H1 (cell line): ENCODE measurements around the gene PAX7. TPM values are rescaled to one million over a fixed set of nuclear protein-coding genes. Genes with fewer than 3 reads are reported as not detected.

Experiments used
- CTCF ChIA-PET: fragments of 300-600 bp; sonication (Branson Sonifier 250); formaldehyde crosslinking; loops from one replicate; lab custom pipeline; 2021; ENCODE audit not compliant: partially characterized antibody; lab: Charles Lee
- POLR2A ChIA-PET: fragments of 300-600 bp; sonication (Branson Sonifier 250); formaldehyde crosslinking; loops from one replicate; lab custom pipeline; 2021; ENCODE audit warnings: inconsistent platforms; ENCODE audit not compliant: partially characterized antibody; lab: Charles Lee
- DNase-seq, 2 experiments: peaks; one replicate each; pipeline versions ENCODE4 v3.0.0 to v3.0.0-alpha.2; 2010 to 2022; ENCODE audit warnings: low spot score in 2 of 2, low read depth in 1 of 2, mixed read lengths in 1 of 2
- FAIRE-seq: peaks from 2 replicates; lab custom pipeline; 2011; peaks lifted over from hg19 to GRCh38; lab: Jason Lieb, UNC
- H2AFZ ChIP-seq: 2 replicates; pipeline ENCODE4 v1.8.1; 2012; ENCODE audit warnings: low read length, inconsistent platforms
- H2AK5ac ChIP-seq: 2 replicates; pipeline ENCODE4 v1.6.1; 2013; ENCODE audit warnings: low read depth, low read length
- H2BK120ac ChIP-seq: replicated peaks from 2 replicates; pipeline ENCODE3; 2013; ENCODE audit warnings: low read depth, low read length, inconsistent platforms
- H2BK12ac ChIP-seq: 2 replicates; pipeline ENCODE4 v1.6.1; 2013; ENCODE audit warnings: low read depth, low read length
- H2BK15ac ChIP-seq: 2 replicates; pipeline ENCODE4 v1.6.1; 2013; ENCODE audit warnings: low read length
- H2BK20ac ChIP-seq: 2 replicates; pipeline ENCODE4 v1.6.1; 2013; ENCODE audit warnings: low read length
- H2BK5ac ChIP-seq: 2 replicates; pipeline ENCODE4 v1.6.1; 2013; ENCODE audit warnings: low read depth, low read length
- H3K14ac ChIP-seq: 2 replicates; pipeline ENCODE4 v1.6.1; 2013; ENCODE audit warnings: inconsistent platforms; ENCODE audit not compliant: insufficient read length
- H3K18ac ChIP-seq: 2 replicates; pipeline ENCODE4 v1.6.1; 2013; ENCODE audit warnings: low read length; ENCODE audit errors: extremely low read depth
- H3K23ac ChIP-seq: 2 replicates; pipeline ENCODE4 v1.6.1; 2013; ENCODE audit warnings: inconsistent platforms; ENCODE audit not compliant: insufficient read length
- H3K23me2 ChIP-seq: 2 replicates; pipeline ENCODE4 v1.6.1; 2013; ENCODE audit warnings: low read depth, low read length
- H3K27ac ChIP-seq: 2 replicates; pipeline ENCODE4 v1.6.1; 2011; ENCODE audit warnings: low read depth, low read length, inconsistent platforms
- H3K27me3 ChIP-seq, 4 experiments: replicated peaks in 1 of 4; 1 replicate in 1 of 4; 2 replicates in 3 of 4; pipeline versions ENCODE4 v1.6.1 to v1.8.1; 2011 to 2013; ENCODE audit warnings: low read length in 3 of 4, mild to moderate bottlenecking in 3 of 4, inconsistent platforms in 2 of 4, mixed read lengths in 2 of 4, moderate library complexity in 1 of 4; ENCODE audit not compliant: control insufficient read depth in 3 of 4, insufficient read depth in 3 of 4; ENCODE audit errors: extremely low read depth in 1 of 4
- H3K36me3 ChIP-seq, 4 experiments: 2 replicates each; pipeline versions ENCODE4 v1.6.1 to v1.8.1; 2011 to 2013; ENCODE audit warnings: mild to moderate bottlenecking in 4 of 4, low read length in 3 of 4, moderate library complexity in 2 of 4, control low read depth in 1 of 4, inconsistent platforms in 1 of 4; ENCODE audit not compliant: insufficient read depth in 4 of 4, control insufficient read depth in 2 of 4
- H3K4ac ChIP-seq: replicated peaks from 2 replicates; pipeline ENCODE3; 2013; ENCODE audit warnings: low read length, low read depth, mixed read lengths, inconsistent platforms; ENCODE audit not compliant: insufficient read length
- H3K4me1 ChIP-seq, 4 experiments: replicated peaks in 1 of 4; 1 replicate in 1 of 4; 2 replicates in 3 of 4; pipeline versions ENCODE4 v1.6.1 to v1.8.1; 2011 to 2013; ENCODE audit warnings: low read length in 3 of 4, inconsistent platforms in 2 of 4, mixed read lengths in 1 of 4; ENCODE audit not compliant: insufficient read depth in 4 of 4, control insufficient read depth in 3 of 4
- H3K4me2 ChIP-seq, 2 experiments: 2 replicates each; pipeline versions ENCODE4 v1.6.1 to v1.8.1; 2011 to 2013; ENCODE audit warnings: low read depth in 2 of 2, low read length in 2 of 2, control low read depth in 1 of 2, inconsistent platforms in 1 of 2, mild to moderate bottlenecking in 1 of 2; ENCODE audit not compliant: insufficient read depth in 1 of 2
- H3K4me3 ChIP-seq, 4 experiments: fragments of 200-600, 300-600 bp in 1 of 4; sonication (generic), shearing (Covaris generic), sonication (Bioruptor Twin) in 1 of 4; 2 replicates each; pipeline versions ENCODE4 v1.5.1 to v1.8.1; 2011 to 2016; ENCODE audit warnings: low read length in 4 of 4, low read depth in 3 of 4, control low read depth in 2 of 4, inconsistent platforms in 2 of 4, mild to moderate bottlenecking in 2 of 4, mixed read lengths in 1 of 4, moderate library complexity in 1 of 4; ENCODE audit not compliant: insufficient read depth in 2 of 4; ENCODE audit errors: extremely low read depth in 1 of 4
- H3K56ac ChIP-seq: replicated peaks from 2 replicates; pipeline ENCODE3; 2013; ENCODE audit warnings: low read depth, mild to moderate bottlenecking, mixed read lengths, low read length, inconsistent platforms; ENCODE audit not compliant: insufficient read length
- H3K79me1 ChIP-seq: 2 replicates; pipeline ENCODE4 v1.6.1; 2013; ENCODE audit warnings: low read depth, low read length, control low read depth
- H3K79me2 ChIP-seq, 2 experiments: 2 replicates each; pipeline versions ENCODE4 v1.6.1 to v1.8.1; 2012 to 2013; ENCODE audit warnings: low read length in 2 of 2, mild to moderate bottlenecking in 2 of 2, inconsistent platforms in 1 of 2; ENCODE audit not compliant: insufficient read depth in 2 of 2, control insufficient read depth in 1 of 2
- H3K9ac ChIP-seq, 4 experiments: replicated peaks in 1 of 4; 1 replicate in 1 of 4; 2 replicates in 3 of 4; pipeline versions ENCODE4 v1.6.1 to v1.8.1; 2011 to 2013; ENCODE audit warnings: low read depth in 3 of 4, low read length in 3 of 4, control low read depth in 2 of 4, mild to moderate bottlenecking in 2 of 4, moderate library complexity in 2 of 4, inconsistent platforms in 1 of 4; ENCODE audit errors: extremely low read depth in 1 of 4
- H3K9me3 ChIP-seq, 2 experiments: 2 replicates each; pipeline versions ENCODE4 v1.6.1 to v1.8.1; 2012 to 2013; ENCODE audit warnings: mild to moderate bottlenecking in 2 of 2, moderate library complexity in 2 of 2, control low read depth in 1 of 2, inconsistent platforms in 1 of 2, low read depth in 1 of 2, low read length in 1 of 2, mixed read lengths in 1 of 2; ENCODE audit not compliant: insufficient read depth in 2 of 2
- H4K20me1 ChIP-seq, 2 experiments: replicated peaks in 1 of 2; 2 replicates each; pipeline versions ENCODE3 to v1.8.1; 2011 to 2013; ENCODE audit warnings: inconsistent platforms in 2 of 2, low read length in 2 of 2, mild to moderate bottlenecking in 1 of 2; ENCODE audit not compliant: insufficient read depth in 2 of 2, control insufficient read depth in 1 of 2
- H4K5ac ChIP-seq: 2 replicates; pipeline ENCODE4 v1.6.1; 2013; ENCODE audit warnings: low read length, low read depth, mixed read lengths, inconsistent platforms; ENCODE audit not compliant: insufficient read length
- H4K8ac ChIP-seq: 2 replicates; pipeline ENCODE4 v1.8.0; 2013; ENCODE audit warnings: mild to moderate bottlenecking, moderate library complexity, low read length, inconsistent platforms; ENCODE audit not compliant: insufficient read depth; ENCODE audit errors: extremely low read depth
- H4K91ac ChIP-seq: replicated peaks from 2 replicates; pipeline ENCODE3; 2013; ENCODE audit warnings: low read length, mixed read lengths, inconsistent platforms; ENCODE audit not compliant: insufficient read length
- ASH2L ChIP-seq: fragments of 200-600, 300-600 bp; sonication (generic); IDR thresholded peaks from one replicate; pipeline ENCODE4 v1.7.1; 2017; ENCODE audit warnings: low read length
- BRCA1 ChIP-seq: IDR thresholded peaks from 2 replicates; pipeline ENCODE4 v1.6.1; 2012; ENCODE audit warnings: low read depth, low read length, improper control_type of control experiment
- CHD1 ChIP-seq: IDR thresholded peaks from 2 replicates; pipeline ENCODE4 v1.6.1; 2012; ENCODE audit warnings: low read depth, low read length, improper control_type of control experiment
- CREB1 ChIP-seq: IDR thresholded peaks from 2 replicates; pipeline ENCODE4 v1.6.1; 2012; ENCODE audit warnings: inconsistent platforms
- EP300 ChIP-seq, 2 experiments: IDR thresholded peaks; 1 replicate in 1 of 2; 2 replicates in 1 of 2; pipeline ENCODE4 v1.6.1; 2011 to 2012; ENCODE audit warnings: low read depth in 2 of 2, low read length in 2 of 2, mild to moderate bottlenecking in 2 of 2, borderline replicate concordance in 1 of 2, inconsistent platforms in 1 of 2, moderate library complexity in 1 of 2
- FOSL1 ChIP-seq: IDR thresholded peaks from 2 replicates; pipeline ENCODE4 v1.6.1; 2011; ENCODE audit warnings: mild to moderate bottlenecking, low read depth, low read length, moderate library complexity; ENCODE audit not compliant: insufficient read depth
- GABPA ChIP-seq: IDR thresholded peaks from 2 replicates; pipeline ENCODE4 v1.6.1; 2011; ENCODE audit warnings: mild to moderate bottlenecking, low read length, moderate library complexity, borderline replicate concordance; ENCODE audit not compliant: insufficient read depth
- MAX ChIP-seq: IDR thresholded peaks from 2 replicates; pipeline ENCODE4 v1.6.1; 2012; ENCODE audit warnings: inconsistent platforms
- NRF1 ChIP-seq: IDR thresholded peaks from 2 replicates; pipeline ENCODE4 v1.6.1; 2011; ENCODE audit warnings: mild to moderate bottlenecking, low read depth, low read length, improper control_type of control experiment
- PHF8 ChIP-seq: fragments of 200-600 bp; sonication (generic); conservative IDR thresholded peaks from 2 replicates; pipeline ENCODE4 v1.7.1; 2012; ENCODE audit warnings: low read depth, mild to moderate bottlenecking, inconsistent platforms, low read length, moderate library complexity
- POLR2AphosphoS5 ChIP-seq: IDR thresholded peaks from 2 replicates; pipeline ENCODE4 v1.6.1; 2011; ENCODE audit warnings: low read depth, low read length
- POU5F1 ChIP-seq: IDR thresholded peaks from 2 replicates; pipeline ENCODE4 v1.6.1; 2011; ENCODE audit warnings: low read depth, mild to moderate bottlenecking, low read length, moderate library complexity
- RNF2 ChIP-seq: fragments of 200-900, 300-1000 bp; sonication (generic); IDR thresholded peaks from 2 replicates; pipeline ENCODE4 v1.7.1; 2016; ENCODE audit warnings: borderline replicate concordance, low read depth, mild to moderate bottlenecking, antibody characterized with exemption, low read length; ENCODE audit not compliant: poor library complexity, severe bottlenecking; ENCODE audit errors: missing control alignments
- SIN3A ChIP-seq, 2 experiments: IDR thresholded peaks in 1 of 2; conservative IDR thresholded peaks in 1 of 2; 2 replicates each; pipeline ENCODE4 v1.6.1; 2011 to 2012; ENCODE audit warnings: low read length in 2 of 2, improper control_type of control experiment in 1 of 2, low read depth in 1 of 2, mild to moderate bottlenecking in 1 of 2
- SIRT6 ChIP-seq: IDR thresholded peaks from one replicate; pipeline ENCODE4 v1.7.1; 2012; ENCODE audit warnings: low read length, inconsistent platforms
- TAF1 ChIP-seq: IDR thresholded peaks from 2 replicates; pipeline ENCODE4 v1.6.1; 2011; ENCODE audit warnings: mild to moderate bottlenecking, low read depth, low read length
- polyA plus RNA-seq, 7 experiments: library from polyadenylated mRNA; depleted of rRNA in 3 of 7; stranded (reverse) in 5 of 7; unstranded in 2 of 7; fragments of >200 nt in 5 of 7; fragments of 200-250 nt in 2 of 7; gene quantifications; 1 replicate in 5 of 7; 2 replicates in 1 of 7; 4 replicates in 1 of 7; pipeline versions ENCODE4 v1.2.1 to v1.2.3, GENCODE V29; 2011 to 2013; ENCODE audit warnings: missing spikeins in 2 of 7, mixed read lengths in 2 of 7
- total RNA-seq: library from RNA; stranded (reverse); fragmentation: NEBNext Ultra II Directional; extraction: Animal tissue kit (Norgen Biotek cat#: 25700); gene quantifications from 2 replicates; pipeline ENCODE4 v1.2.1, GENCODE V29; 2021

PAX7 gene
- total and polyA plus RNA-seq, 2 of the 8 experiments (the other 6 are each of a cell fraction or from before 2014, with no cell fraction given) = not detected

- H2AK5ac ChIP-seq = no peak overlapping the region
- H3K9me3 ChIP-seq = peaks cover 4 to 7% of the 10 kb centered on the region in 2 experiments; a peak in 1 of 4 replicates
- no peak for DNase-seq
- H3K23me2 ChIP-seq = no peaks in the 10 kb centered on the region
- ChIA-PET CTCF (interaction anchor here (0.9 to 1.6 kb wide), 6 partner anchors 7 to 155 kb away, joined by 3 read pairs; no protein-coding TSS in a partner anchor), POLR2A (no interaction called here)
- no peak overlapping the region for H3K9ac ChIP-seq
- H3K23ac ChIP-seq = no peak overlapping the region
- H2BK120ac ChIP-seq = no peak overlapping the region
- no peak overlapping the region for H2BK15ac ChIP-seq
- no peak overlapping the region for H2AFZ ChIP-seq
- H3K79me2 ChIP-seq = no peaks in the 10 kb centered on the region
- H4K8ac ChIP-seq = no peak overlapping the region
- H3K4ac ChIP-seq = no peak overlapping the region
- H4K5ac ChIP-seq = no peak overlapping the region
- H3K4me3 ChIP-seq = no peak overlapping the region
- no peaks in the 10 kb centered on the region for H3K79me1 ChIP-seq
- no peak overlapping the region for H3K18ac ChIP-seq
- H4K20me1 ChIP-seq = no peaks in the 10 kb centered on the region
- no peak overlapping the region for H3K14ac ChIP-seq
- H4K91ac ChIP-seq = no peak overlapping the region
- no peak overlapping the region for H2BK20ac ChIP-seq
- H2BK12ac ChIP-seq = no peak overlapping the region
- H3K36me3 ChIP-seq = no peaks in the 10 kb centered on the region
- no peak overlapping the region for H3K4me2 ChIP-seq
- no peak overlapping the region for H3K56ac ChIP-seq
- H3K4me1 ChIP-seq = no peaks in the 10 kb centered on the region
- no peak overlapping the region for H2BK5ac ChIP-seq
- H3K27ac ChIP-seq = no peak overlapping the region
- FAIRE-seq = no peak
- peaks cover 0 to 14% (median 3%) of the 10 kb centered on the region in 4 experiments; a peak in 5 of 7 replicates for H3K27me3 ChIP-seq
- no peak for TF ChIP-seq BRCA1
- no peak for TF ChIP-seq GABPA
- TF ChIP-seq CREB1 = no peak
- no peak for TF ChIP-seq POLR2AphosphoS5
- TF ChIP-seq FOSL1 = no peak
- no peak for TF ChIP-seq SIRT6
- no peak for TF ChIP-seq POU5F1
- no peak for TF ChIP-seq TAF1
- TF ChIP-seq CHD1 = no peak
- no peak for TF ChIP-seq RNF2
- no peak for TF ChIP-seq NRF1
- no peak for TF ChIP-seq SIN3A (conservative IDR thresholded peaks at IDR 0.05 in 1 of 2, IDR thresholded peaks at IDR 0.05 in 1 of 2; ENCODE audit: low read depth in 1 of 2, low read length in 2 of 2)
- no peak for TF ChIP-seq PHF8
- no peak for TF ChIP-seq ASH2L
- no peak for TF ChIP-seq EP300 (IDR thresholded peaks at IDR 0.05; ENCODE audit: borderline replicate concordance in 1 of 2, low read depth in 2 of 2, low read length in 2 of 2)
- no peak for TF ChIP-seq MAX
Observed at GRCh38 chr1:18752409-18752808, 121.8 kb downstream of the PAX7 start.
